SK-N-SH (cell line): ENCODE data around the gene CDH4. TPM values are rescaled to one million over a fixed set of nuclear protein-coding genes. Genes with fewer than 3 reads are reported as not detected.

Experiments used
- CTCF ChIA-PET: fragments of 300-600, 350-600 bp; formaldehyde crosslinking; extraction: SDS; loops from one replicate; lab custom pipeline; 2021; lab: Yijun Ruan, JAX
- POLR2A ChIA-PET: fragments of 350-600 bp; sonication (Branson Sonifier 250); formaldehyde crosslinking; extraction: SDS; loops from one replicate; lab custom pipeline; 2020; ENCODE audit warnings: antibody characterized with exemption, inconsistent platforms; lab: Yijun Ruan, JAX
- DNase-seq: peaks from one replicate; pipeline ENCODE4 v3.0.0; 2012
- H2AFZ ChIP-seq: fragments of 200-600 bp; sonication (generic); 2 replicates; pipeline ENCODE4 v1.8.1; 2016; ENCODE audit warnings: antibody characterized with exemption, mild to moderate bottlenecking, low read depth
- H3F3A ChIP-seq: fragments of 200-600 bp; sonication (generic); replicated peaks from 2 replicates; pipeline ENCODE3; 2016; ENCODE audit warnings: antibody characterized with exemption, mild to moderate bottlenecking; ENCODE audit not compliant: insufficient read depth
- H3K27ac ChIP-seq, 2 experiments: fragments of 200-500 bp in 1 of 2; fragments of 200-600 bp in 1 of 2; sonication (Bioruptor generic) in 1 of 2; sonication (generic), shearing (Covaris generic) in 1 of 2; 2 replicates each; pipeline versions ENCODE4 v1.5.1 to v1.6.1; 2014 to 2016; ENCODE audit warnings: low read depth in 2 of 2, inconsistent platforms in 1 of 2, low read length in 1 of 2, mild to moderate bottlenecking in 1 of 2, mixed read lengths in 1 of 2
- H3K27me3 ChIP-seq: fragments of 200-600 bp; sonication (generic), shearing (Covaris generic); 2 replicates; pipeline ENCODE4 v1.6.1; 2016; ENCODE audit warnings: mixed run types; ENCODE audit not compliant: insufficient read depth
- H3K36me3 ChIP-seq, 2 experiments: fragments of 200-500 bp in 1 of 2; fragments of 200-600 bp in 1 of 2; sonication (Bioruptor generic) in 1 of 2; sonication (generic) in 1 of 2; replicated peaks in 1 of 2; 2 replicates each; pipeline versions ENCODE3 to v1.5.1; 2014 to 2016; ENCODE audit warnings: low read length in 1 of 2, mild to moderate bottlenecking in 1 of 2; ENCODE audit not compliant: insufficient read depth in 2 of 2, control insufficient read depth in 1 of 2
- H3K4me1 ChIP-seq, 2 experiments: fragments of 200-500 bp in 1 of 2; fragments of 200-600 bp in 1 of 2; sonication (Bioruptor generic) in 1 of 2; sonication (generic), shearing (Covaris generic) in 1 of 2; 2 replicates each; pipeline versions ENCODE4 v1.5.1 to v1.6.1; 2014 to 2016; ENCODE audit warnings: low read depth in 1 of 2, low read length in 1 of 2, mixed run types in 1 of 2; ENCODE audit not compliant: insufficient read depth in 2 of 2, control insufficient read depth in 1 of 2
- H3K4me2 ChIP-seq: fragments of 200-600 bp; sonication (generic), shearing (Covaris generic); 2 replicates; pipeline ENCODE4 v1.6.1; 2017; ENCODE audit warnings: mixed run types
- H3K4me3 ChIP-seq, 2 experiments: fragments of 200-500 bp in 1 of 2; fragments of 200-600 bp in 1 of 2; sonication (Bioruptor generic) in 1 of 2; sonication (generic), shearing (Covaris generic) in 1 of 2; 2 replicates each; pipeline versions ENCODE4 v1.5.1 to v1.8.1; 2014 to 2016; ENCODE audit warnings: low read depth in 2 of 2, inconsistent platforms in 1 of 2, low read length in 1 of 2, mild to moderate bottlenecking in 1 of 2, mixed read lengths in 1 of 2, moderate library complexity in 1 of 2
- H3K79me2 ChIP-seq: fragments of 200-600 bp; sonication (generic); 2 replicates; pipeline ENCODE4 v1.8.1; 2017; ENCODE audit warnings: mild to moderate bottlenecking; ENCODE audit not compliant: insufficient read depth
- H3K9ac ChIP-seq: fragments of 200-600 bp; sonication (generic); 2 replicates; pipeline ENCODE4 v1.6.1; 2017; ENCODE audit warnings: mixed run types
- H3K9me2 ChIP-seq: fragments of 200-600 bp; sonication (generic); 2 replicates; pipeline ENCODE4 v1.6.1; 2017; ENCODE audit warnings: mixed run types
- H3K9me3 ChIP-seq: fragments of 200-600 bp; sonication (generic); 2 replicates; pipeline ENCODE4 v1.6.1; 2017; ENCODE audit warnings: mixed run types, mild to moderate bottlenecking, moderate library complexity
- H4K20me1 ChIP-seq: fragments of 200-600 bp; sonication (generic); 2 replicates; pipeline ENCODE4 v1.6.1; 2017; ENCODE audit warnings: mild to moderate bottlenecking, mixed run types; ENCODE audit not compliant: insufficient read depth
- CHD2 ChIP-seq: fragments of 150-350 bp; IDR thresholded peaks from 2 replicates; pipeline ENCODE4 v1.6.1; 2018; ENCODE audit warnings: low read length; ENCODE audit not compliant: partially characterized antibody
- EZH2phosphoT487 ChIP-seq: fragments of 200-600 bp; sonication (generic); IDR thresholded peaks from 2 replicates; pipeline ENCODE4 v1.6.1; 2017; ENCODE audit warnings: low read depth, mixed run types, mild to moderate bottlenecking, antibody characterized with exemption, moderate library complexity, borderline replicate concordance
- FOSL2 ChIP-seq: IDR thresholded peaks from 2 replicates; pipeline ENCODE4 v1.4.0; 2012; ENCODE audit warnings: low read depth, mild to moderate bottlenecking, moderate library complexity, borderline replicate concordance
- FOXJ3 ChIP-seq: sonication (generic); formaldehyde crosslinking; IDR thresholded peaks from 2 replicates; pipeline ENCODE4 v1.5.1; 2020; ENCODE audit warnings: mild to moderate bottlenecking, missing genetic modification reagents
- GABPA ChIP-seq: IDR thresholded peaks from 2 replicates; pipeline ENCODE4 v1.4.0; 2012; ENCODE audit warnings: low read depth, mild to moderate bottlenecking
- MXI1 ChIP-seq: IDR thresholded peaks from 2 replicates; pipeline ENCODE4 v1.6.1; 2012; ENCODE audit warnings: mild to moderate bottlenecking, low read depth, low read length, improper control_type of control experiment
- NRF1 ChIP-seq: IDR thresholded peaks from 2 replicates; pipeline ENCODE4 v1.6.1; 2012; ENCODE audit warnings: low read depth, mild to moderate bottlenecking, low read length
- POLR2AphosphoS5 ChIP-seq: IDR thresholded peaks from 2 replicates; pipeline ENCODE4 v1.6.1; 2012; ENCODE audit warnings: low read depth, low read length
- RCOR1 ChIP-seq: fragments of 150-350 bp; IDR thresholded peaks from 2 replicates; pipeline ENCODE4 v1.6.1; 2017; ENCODE audit warnings: antibody characterized with exemption, low read length
- SMC3 ChIP-seq: IDR thresholded peaks from 2 replicates; pipeline ENCODE4 v1.6.1; 2012; ENCODE audit warnings: low read depth, low read length, improper control_type of control experiment
- WGBS: methylation state at CpG from one replicate; pipeline ENCODE4 v1.1.6; 2017; ENCODE audit warnings: low lambda C conversion rate; 5-methylcytosine and 5-hydroxymethylcytosine counted together
- polyA plus RNA-seq, 3 experiments: library from polyadenylated mRNA; depleted of rRNA; stranded (reverse); fragments of >200 nt; gene quantifications; 2 replicates each; pipeline ENCODE4 v1.2.3, GENCODE V29; 2012
- TF ChIP-seq, protein P1 (sequence below): fragments of 200-600 bp; sonication (generic); IDR thresholded peaks from 2 replicates; pipeline ENCODE4 v1.6.1; 2017; ENCODE audit warnings: antibody characterized with exemption, mild to moderate bottlenecking, moderate library complexity
- TF ChIP-seq, protein P2 (sequence below): IDR thresholded peaks from 2 replicates; pipeline ENCODE4 v1.4.0; 2012; ENCODE audit warnings: low read depth, borderline replicate concordance
- TF ChIP-seq, protein P3 (sequence below): fragments of 150-350 bp; IDR thresholded peaks from 2 replicates; pipeline ENCODE4 v1.6.1; 2017; ENCODE audit warnings: antibody characterized with exemption, low read length, low read depth, borderline replicate concordance

The CDH4 gene
- polyA plus RNA-seq, 1 of the 3 experiments (the other 2 are of a cell fraction): not detected

DNA sequence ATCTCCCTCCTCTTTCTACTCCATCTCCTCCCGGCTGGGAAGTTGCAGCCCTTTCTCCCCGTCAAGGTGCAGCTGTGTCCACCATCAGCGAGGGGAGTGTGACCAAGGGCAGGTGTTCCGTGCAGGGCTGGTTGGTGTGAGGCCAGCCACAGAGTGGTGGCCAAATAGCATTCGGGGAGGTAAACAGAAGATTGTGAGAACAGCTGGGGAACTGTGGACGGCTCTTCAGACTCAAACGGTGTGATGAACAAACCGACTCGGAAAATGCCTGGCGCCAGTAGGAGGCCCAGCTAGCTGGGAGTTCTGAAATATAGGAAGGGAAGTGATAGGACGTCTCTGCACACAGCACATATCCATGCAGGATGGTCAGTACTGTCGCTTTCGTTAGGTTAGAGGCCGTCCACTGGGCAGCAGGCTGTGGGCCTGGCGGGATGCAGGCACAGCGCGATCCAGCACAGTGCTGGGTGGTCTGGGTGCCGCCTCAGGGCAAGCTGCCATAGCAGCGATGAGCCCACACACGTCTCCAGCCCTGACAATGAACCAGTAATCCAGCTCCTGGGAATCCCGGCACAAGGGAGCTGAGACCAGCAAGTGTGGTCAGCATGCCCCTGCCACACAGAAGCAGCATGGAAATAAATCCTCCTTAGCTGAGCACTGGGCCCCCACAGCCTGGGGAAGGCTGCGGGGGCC, 555.6 kb downstream of the CDH4 start:
- CTCF ChIA-PET: no interaction called here
- no peak overlapping the region for H3K27ac ChIP-seq
- DNase-seq: no peak
- no peaks in the 10 kb centered on the region for H3K36me3 ChIP-seq
- no peaks in the 10 kb centered on the region for H3K9me3 ChIP-seq
- no peaks in the 10 kb centered on the region for H3K79me2 ChIP-seq
- no peaks in the 10 kb centered on the region for H3F3A ChIP-seq
- H3K9me2 ChIP-seq: no peaks in the 10 kb centered on the region
- no peak for TF ChIP-seq NRF1
- H3K9ac ChIP-seq: no peak overlapping the region
- no peak overlapping the region for H3K4me3 ChIP-seq
- POLR2A ChIA-PET: no interaction called here
- no peaks in the 10 kb centered on the region for H4K20me1 ChIP-seq
- no peaks in the 10 kb centered on the region for H3K4me1 ChIP-seq
- H3K4me2 ChIP-seq: no peak overlapping the region
- WGBS: 48% methylated on average over 13 of the region's 22 CpGs
- no peak overlapping the region for H2AFZ ChIP-seq
- no peaks in the 10 kb centered on the region for H3K27me3 ChIP-seq

DNA sequence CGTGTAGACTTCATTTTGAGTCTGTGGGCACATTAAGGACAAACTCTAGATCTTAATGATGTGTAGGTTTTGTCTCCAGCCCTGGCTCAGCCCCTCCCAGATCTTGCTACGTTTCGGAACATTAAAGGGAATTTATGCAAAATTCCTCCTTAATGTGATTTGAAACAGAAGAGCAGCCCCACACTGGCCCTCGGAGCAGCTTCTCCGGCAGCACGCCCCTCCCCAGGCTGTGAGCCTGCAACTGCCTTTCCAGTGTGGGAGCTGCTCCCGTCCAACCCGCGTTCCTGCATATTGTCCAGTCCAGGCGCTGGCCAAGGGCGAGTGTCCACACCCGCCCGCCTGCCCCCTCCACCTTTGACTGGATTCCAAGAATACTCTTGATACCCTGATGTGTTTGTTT, 556.4 kb downstream of the CDH4 start:
- TF ChIP-seq SMC3 (no peak), GABPA (no peak), CHD2 (no peak)
- TF ChIP-seq, protein P1, sequence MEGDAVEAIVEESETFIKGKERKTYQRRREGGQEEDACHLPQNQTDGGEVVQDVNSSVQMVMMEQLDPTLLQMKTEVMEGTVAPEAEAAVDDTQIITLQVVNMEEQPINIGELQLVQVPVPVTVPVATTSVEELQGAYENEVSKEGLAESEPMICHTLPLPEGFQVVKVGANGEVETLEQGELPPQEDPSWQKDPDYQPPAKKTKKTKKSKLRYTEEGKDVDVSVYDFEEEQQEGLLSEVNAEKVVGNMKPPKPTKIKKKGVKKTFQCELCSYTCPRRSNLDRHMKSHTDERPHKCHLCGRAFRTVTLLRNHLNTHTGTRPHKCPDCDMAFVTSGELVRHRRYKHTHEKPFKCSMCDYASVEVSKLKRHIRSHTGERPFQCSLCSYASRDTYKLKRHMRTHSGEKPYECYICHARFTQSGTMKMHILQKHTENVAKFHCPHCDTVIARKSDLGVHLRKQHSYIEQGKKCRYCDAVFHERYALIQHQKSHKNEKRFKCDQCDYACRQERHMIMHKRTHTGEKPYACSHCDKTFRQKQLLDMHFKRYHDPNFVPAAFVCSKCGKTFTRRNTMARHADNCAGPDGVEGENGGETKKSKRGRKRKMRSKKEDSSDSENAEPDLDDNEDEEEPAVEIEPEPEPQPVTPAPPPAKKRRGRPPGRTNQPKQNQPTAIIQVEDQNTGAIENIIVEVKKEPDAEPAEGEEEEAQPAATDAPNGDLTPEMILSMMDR: no peak
- TF ChIP-seq, protein P2, sequence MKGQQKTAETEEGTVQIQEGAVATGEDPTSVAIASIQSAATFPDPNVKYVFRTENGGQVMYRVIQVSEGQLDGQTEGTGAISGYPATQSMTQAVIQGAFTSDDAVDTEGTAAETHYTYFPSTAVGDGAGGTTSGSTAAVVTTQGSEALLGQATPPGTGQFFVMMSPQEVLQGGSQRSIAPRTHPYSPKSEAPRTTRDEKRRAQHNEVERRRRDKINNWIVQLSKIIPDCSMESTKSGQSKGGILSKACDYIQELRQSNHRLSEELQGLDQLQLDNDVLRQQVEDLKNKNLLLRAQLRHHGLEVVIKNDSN: no peak
- DNase-seq: no peak
- Histone ChIP-seq H3K36me3 (no peaks in the 10 kb centered on the region), H4K20me1 (no peaks in the 10 kb centered on the region), H3K4me3 (no peak overlapping the region), H3K9me3 (no peaks in the 10 kb centered on the region), H3K4me2 (no peak overlapping the region), H3K4me1 (no peaks in the 10 kb centered on the region), H3K9me2 (no peaks in the 10 kb centered on the region), H3K27me3 (no peaks in the 10 kb centered on the region), H2AFZ (no peak overlapping the region), H3K79me2 (no peaks in the 10 kb centered on the region), H3F3A (no peaks in the 10 kb centered on the region), H3K9ac (no peak overlapping the region), H3K27ac (no peak overlapping the region)
- 58% methylated on average over 13 of the region's 13 CpGs for WGBS
- ChIA-PET POLR2A (no interaction called here), CTCF (no interaction called here)

DNA sequence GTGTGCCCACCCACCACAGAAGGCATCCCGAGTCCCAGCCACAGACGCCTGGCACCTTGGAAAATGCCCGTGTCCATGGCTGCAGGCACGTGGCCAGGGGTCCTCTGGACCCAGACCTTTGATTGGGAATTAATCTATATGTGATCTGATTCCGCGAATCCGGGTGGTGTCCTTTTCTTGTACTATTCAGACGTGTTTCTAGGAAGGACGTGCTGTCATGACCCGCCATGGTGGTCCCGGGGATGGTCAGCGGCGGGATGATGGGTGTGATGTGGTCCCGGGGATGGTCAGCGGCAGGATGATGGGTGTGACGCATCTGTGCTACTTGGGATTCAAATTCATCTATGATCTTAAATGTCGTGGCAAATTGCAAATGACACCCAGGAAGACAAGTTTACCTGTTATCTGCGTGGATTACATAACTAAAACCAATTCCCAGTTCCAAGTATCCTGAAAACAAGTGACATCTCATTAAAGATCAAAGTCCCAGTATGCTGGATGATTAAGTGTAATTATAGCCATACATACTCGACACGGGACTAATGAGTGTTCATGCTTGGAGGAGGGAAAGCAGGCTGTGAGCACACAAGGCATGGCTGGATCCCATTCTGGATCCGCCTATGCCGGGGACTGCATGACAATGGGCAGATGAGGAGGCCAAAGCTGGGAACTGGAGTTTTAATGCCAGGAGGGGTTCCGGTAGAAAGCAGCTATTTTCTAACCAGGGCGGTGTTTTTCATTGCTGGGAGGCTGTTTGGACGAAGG, 557.1 kb downstream of the CDH4 start:
- Histone ChIP-seq H3K4me1 (no peaks in the 10 kb centered on the region), H3K4me2 (no peak overlapping the region), H3K9me2 (no peaks in the 10 kb centered on the region), H3K27me3 (no peaks in the 10 kb centered on the region), H2AFZ (no peak overlapping the region), H3K36me3 (no peaks in the 10 kb centered on the region), H3K9me3 (no peaks in the 10 kb centered on the region), H3K9ac (no peak overlapping the region), H3F3A (no peaks in the 10 kb centered on the region), H4K20me1 (no peaks in the 10 kb centered on the region), H3K79me2 (no peaks in the 10 kb centered on the region), H3K27ac (no peak overlapping the region), H3K4me3 (no peak overlapping the region)
- POLR2A ChIA-PET: no interaction called here
- CTCF ChIA-PET: no interaction called here
- DNase-seq: no peak
- WGBS: 58% methylated on average over 24 of the region's 25 CpGs
- TF ChIP-seq SMC3 (no peak), FOSL2 (no peak), POLR2AphosphoS5 (no peak), EZH2phosphoT487 (no peak), FOXJ3 (no peak), MXI1 (no peak), RCOR1 (no peak)
- TF ChIP-seq, protein P3, sequence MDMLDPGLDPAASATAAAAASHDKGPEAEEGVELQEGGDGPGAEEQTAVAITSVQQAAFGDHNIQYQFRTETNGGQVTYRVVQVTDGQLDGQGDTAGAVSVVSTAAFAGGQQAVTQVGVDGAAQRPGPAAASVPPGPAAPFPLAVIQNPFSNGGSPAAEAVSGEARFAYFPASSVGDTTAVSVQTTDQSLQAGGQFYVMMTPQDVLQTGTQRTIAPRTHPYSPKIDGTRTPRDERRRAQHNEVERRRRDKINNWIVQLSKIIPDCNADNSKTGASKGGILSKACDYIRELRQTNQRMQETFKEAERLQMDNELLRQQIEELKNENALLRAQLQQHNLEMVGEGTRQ: no peak
- TF ChIP-seq, protein P2: no peak
